NCI-H187 (cell line): Measurements from ENCODE around the gene CCL28.
"Not testable (repeated sequence)": the region's sequence is repeated elsewhere in the genome, so short reads cannot be mapped to it uniquely, and the experiment has no call there.

Experiments
- DNase-seq, 2 experiments: peaks; one replicate each; lab custom pipeline; 2025; lab: John Stamatoyannopoulos, UW

Gene CCL28

DNA sequence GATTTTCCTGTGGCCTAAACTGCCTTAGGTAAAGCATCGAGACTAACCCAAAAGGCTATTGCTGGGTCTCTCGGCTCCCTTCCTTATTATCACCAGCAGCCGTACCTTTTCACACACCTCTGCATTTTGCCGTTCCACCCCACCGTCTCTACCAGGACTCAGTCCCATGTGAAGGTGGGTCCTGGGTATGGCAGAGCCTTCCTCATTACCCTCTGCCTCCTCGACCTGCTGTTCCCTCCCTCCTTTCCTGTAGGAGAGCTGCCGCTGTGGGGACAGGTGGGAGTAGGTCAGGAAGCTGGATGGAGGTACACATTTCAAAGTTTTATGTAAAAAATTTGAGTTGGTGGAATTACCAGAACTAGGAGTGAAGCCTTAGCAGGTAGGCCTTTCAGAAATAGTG, 1.8 kb downstream of the CCL28 start:
- no peak for DNase-seq

GRCh38 chr5:43409809-43410271, 2.4 kb downstream of the CCL28 start:
- DNase-seq: peak; percentile 94

DNA sequence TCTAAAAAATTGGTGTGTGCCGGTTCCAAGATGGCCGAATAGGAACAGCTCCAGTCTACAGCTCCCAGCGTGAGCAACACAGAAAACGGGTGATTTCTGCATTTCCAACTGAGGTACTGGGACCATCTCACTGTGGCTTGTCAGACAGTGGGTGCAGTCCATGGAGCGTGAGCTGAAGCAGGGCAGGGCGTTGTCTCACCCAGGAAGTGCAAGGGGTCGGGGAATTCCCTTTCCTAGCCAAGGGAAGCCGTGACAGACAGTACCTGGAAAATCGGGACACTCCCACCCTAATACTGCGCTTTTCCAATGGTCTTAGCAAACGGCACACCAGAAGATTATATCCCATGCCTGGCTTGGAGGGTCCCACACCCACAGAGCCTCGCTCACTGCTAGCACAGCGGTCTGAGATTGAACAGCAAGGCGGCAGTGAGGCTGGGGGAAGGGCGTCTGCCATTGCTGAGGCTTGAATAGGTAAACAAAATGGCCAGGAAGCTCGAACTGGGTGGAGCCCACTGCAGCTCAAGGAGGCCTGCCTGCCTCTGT, 9.6 kb downstream of the CCL28 start:
- DNase-seq: not testable (repeated sequence)

DNA sequence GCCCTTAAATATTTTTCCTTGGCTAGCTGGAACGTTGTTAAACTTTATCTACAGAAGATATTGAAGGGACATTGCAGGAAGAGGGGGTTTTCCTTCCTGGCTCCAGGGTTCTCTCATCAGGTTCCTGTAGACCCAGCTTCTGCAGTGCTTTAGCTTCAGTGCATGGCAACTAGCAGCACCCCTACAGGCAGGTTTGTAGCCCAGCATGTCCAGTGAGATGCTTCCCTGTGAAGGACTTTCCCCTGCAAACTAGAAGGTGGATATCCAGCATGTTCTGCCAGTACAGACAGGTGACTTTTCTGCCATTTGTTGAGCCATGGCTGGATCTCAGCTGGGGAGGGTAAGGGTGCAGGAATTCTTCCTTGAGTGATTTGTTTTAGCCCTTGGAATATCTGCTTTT, 10.4 kb downstream of the CCL28 start:
- no peak for DNase-seq

GRCh38 chr5:43400082-43400481, 12.1 kb downstream of the CCL28 start:
- no peak for DNase-seq

DNA sequence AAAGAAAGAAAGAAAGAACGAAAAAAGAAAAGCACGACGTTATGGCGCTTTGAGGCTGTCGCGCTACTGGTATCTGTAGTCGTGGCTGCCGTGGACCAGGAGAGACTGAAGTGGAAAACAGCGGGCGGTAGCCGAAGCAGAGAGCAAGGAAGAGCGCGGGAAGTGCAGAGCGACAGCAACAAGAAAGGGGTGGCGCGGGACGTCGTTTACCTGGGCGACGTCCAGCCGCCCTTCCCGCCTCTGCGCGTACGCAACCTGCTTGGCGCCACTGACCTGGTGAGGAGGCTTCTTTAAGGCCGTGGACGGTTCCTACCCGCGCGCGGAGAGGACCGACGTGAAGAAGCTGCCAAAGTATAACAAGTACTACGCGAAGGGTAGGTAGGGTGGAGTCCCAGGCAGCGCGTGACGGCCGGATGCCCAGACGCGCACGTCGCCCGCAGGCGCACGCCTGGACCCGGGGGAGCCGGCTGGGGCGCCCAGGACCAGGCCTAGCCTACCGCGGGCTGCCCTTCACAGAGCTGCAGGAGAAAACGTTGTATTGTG, 15.4 kb downstream of the CCL28 start:
- no peak for DNase-seq

DNA sequence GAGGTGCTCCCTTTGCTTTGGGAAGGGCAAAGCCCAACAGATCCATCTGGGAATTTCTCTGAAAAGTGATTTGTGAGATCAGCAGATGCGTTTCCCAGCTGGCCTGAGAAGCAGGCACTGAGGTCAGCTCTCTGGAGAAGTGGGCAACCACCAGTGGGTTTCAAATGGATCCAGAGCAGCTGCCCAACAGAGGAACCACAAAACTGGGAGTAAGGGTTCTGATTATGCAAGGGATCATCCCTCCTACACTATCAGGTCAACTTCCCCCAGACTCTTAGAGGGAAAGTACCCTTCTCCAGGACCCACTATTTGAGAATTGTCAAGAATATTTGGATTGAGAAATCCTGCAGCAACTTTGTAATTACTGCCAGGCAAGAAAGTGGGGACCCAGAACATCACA, 21.7 kb downstream of the CCL28 start:
- DNase-seq: no peak

- peak; percentile 38 to 72 for DNase-seq
Observed at GRCh38 chr5:43389679-43390329, 22.4 kb downstream of the CCL28 start.

DNA sequence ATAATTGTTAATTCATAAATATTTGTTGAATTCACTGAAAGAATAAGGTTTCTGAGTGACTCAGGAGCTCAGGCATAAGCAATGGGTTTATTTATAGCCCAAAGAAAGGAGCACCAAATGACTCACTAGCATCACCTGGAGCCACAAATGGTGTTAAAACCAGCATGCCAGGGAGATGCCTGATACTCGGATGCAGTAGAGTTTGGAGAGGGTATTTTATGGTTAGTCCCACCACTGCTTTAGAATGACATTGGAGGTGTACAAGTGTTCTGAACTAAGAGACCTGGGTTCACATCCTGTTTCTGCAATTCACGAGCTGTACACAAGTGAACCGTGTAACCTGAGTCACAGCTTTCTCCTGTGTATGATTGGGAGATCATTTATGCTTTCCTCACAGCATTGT, 25.2 kb downstream of the CCL28 start:
- DNase-seq: no peak

GRCh38 chr5:43376496-43377140, 35.6 kb downstream of the CCL28 start:
- no peak for DNase-seq

DNA sequence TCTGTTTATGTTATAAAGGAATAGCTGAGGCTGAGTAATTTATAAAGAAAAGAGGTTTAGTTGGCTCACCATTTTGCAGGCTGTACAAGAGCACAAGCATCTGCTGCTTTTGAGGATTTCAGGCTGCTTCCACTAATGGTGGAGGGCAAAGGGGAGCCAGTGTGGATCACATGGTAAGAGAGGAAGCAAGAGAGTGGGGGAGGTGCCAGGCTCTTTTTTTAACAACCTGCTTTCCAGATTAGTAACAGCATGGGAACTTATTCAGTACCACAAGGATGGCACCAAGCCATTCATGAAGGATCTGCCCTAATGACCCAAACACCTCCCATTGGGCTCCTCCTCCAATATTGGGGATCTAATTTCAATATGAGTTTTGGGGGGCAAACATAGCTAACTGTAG, 40.4 kb downstream of the CCL28 start:
- DNase-seq: no peak

DNA sequence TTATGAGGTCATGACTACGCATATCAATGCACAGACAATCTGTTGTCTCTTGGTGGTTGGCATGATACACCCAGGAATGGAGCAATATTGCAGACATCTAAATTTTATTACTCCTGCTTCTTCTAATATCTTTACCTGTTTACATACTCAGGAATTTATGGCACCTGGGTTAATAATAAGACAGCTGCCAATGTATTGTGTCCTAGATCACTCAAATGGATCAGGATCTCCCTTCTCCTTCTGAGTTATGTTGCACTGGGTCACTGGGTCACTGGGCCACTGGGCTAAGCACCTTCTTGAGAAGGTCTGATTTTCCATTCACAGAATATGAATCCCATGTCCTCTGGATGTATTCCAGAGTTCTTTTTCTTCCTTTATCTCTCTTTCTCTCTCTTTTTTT, 41.8 kb downstream of the CCL28 start:
- no peak for DNase-seq

DNA sequence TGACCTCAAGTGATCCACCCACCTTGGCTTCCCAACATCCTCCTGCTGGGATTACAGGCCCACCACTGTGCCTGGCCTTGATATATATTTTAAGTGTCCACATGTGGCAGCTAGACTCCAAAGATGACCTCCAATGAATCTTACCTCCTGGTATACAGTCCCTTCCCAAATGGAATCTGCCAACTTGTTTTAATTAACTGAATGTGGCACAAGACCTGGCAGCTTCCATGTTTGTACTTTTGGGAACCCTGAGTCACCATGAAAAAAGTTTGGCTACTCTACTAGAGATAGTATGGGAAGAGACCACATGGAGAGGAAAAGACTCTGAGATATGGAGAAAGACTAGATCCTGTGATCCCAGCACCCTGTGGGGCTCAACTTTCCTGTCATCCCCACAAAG, 42.5 kb downstream of the CCL28 start:
- DNase-seq: no peak

GRCh38 chr5:43367909-43368669, 44.1 kb downstream of the CCL28 start:
- no peak for DNase-seq

- DNase-seq: no peak
Observed at GRCh38 chr5:43367453-43367852, 44.7 kb downstream of the CCL28 start.

DNA sequence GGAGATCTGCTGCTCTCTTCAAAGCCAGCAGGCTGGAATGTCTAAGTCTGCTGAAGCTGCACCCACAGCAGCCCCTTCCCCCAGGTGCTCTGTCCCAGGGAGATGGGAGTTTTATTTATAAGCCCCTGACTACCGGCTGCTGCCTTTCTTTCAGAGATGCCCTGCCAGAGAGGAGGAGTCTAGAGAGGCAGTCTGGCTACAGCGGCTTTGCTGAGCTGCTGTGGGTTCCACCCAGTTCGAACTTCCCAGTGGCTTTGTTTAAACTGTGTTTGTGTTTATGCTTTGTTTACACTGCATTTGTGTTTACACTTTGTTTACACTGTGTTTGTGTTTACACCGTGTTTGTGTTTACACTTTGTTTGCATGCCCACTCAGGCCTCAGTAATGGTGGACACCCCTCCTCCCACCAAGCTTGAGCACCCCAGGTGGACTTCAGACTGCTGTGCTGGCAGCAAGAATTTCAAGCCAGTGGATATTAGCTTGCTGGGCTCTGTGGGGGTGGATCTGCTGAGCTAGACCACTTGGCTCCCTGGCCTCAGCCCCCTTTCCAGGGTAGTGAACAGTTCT, 45.4 kb downstream of the CCL28 start:
- not testable (repeated sequence) for DNase-seq

DNA sequence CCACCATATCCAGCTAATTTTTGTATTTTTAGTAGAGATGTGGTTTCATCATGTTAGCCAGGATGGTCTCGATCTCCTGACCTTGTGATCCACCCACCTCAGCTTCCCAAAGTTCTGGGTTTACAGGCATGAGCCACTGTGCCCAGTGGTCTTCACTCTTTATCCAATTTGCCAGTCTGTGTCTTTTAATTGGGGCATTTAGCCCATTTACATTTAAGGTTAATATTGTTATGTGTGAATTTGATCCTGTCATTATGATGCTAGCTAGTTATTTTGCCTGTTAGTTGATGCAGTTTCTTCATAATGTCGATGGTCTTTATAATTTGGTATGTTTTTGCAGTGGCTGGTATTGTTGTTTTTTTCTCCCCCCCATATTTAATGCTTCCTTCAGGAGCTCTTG, 47.0 kb downstream of the CCL28 start:
- DNase-seq: not testable (repeated sequence)

DNA sequence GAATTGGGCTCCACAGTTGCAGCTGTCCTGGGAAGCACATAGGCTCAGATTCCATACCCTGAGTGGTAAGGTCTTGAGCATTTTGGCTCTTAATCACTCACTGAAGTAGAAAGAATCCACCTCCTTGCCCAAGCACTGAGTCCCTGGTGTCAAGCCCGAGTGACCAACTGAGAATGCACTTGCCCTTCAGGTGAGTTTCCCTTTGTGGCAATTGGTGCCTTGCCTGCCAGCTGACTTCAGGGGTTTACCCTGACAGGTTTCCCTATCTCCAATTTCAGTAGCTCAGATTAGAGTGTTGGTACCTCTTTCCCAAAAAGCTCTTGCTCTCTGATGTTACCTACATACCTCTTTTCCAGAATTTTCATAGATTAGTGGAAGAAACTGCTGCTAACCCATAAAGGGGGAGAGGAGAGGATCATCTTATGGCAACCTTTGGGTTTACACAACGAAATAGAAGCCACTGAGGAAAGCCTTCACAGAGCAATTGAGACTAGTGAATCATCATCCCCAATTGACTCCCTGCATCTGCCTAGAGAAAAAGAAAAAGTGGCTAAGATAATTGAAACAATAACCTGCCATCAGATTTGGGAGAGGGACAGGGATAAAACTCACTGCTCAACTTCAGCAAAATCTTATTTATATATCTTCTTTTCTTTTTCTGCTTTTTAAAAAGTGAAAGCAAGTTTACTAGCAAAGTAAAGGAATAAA, 48.6 kb downstream of the CCL28 start:
- no peak for DNase-seq

GRCh38 chr5:43362725-43363435, 49.3 kb downstream of the CCL28 start:
- DNase-seq: no peak

GRCh38 chr5:43358726-43359125, 53.5 kb downstream of the CCL28 start:
- no peak for DNase-seq

DNA sequence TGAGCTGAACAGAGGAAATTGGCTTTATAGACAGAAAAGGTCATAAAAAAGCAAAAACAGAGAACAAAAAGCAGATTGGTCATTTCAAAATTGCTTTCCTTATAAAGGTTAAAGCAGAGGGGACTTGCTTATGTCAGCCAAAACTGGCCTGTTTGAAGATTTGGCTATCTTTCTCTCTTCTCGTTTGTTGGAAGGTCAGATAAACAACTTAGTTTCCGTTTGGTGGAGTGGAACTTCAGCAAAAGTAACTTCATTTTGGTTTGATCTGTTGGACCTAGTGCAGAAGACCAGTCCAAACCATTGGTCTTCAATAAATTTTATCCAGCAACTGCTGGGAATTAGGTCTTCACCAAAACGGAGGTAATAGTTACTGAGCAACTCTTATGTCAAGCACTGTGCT, 53.9 kb downstream of the CCL28 start:
- DNase-seq: no peak
